Measurements from ENCODE around the gene TUBB4A.

The TUBB4A gene

DNA sequence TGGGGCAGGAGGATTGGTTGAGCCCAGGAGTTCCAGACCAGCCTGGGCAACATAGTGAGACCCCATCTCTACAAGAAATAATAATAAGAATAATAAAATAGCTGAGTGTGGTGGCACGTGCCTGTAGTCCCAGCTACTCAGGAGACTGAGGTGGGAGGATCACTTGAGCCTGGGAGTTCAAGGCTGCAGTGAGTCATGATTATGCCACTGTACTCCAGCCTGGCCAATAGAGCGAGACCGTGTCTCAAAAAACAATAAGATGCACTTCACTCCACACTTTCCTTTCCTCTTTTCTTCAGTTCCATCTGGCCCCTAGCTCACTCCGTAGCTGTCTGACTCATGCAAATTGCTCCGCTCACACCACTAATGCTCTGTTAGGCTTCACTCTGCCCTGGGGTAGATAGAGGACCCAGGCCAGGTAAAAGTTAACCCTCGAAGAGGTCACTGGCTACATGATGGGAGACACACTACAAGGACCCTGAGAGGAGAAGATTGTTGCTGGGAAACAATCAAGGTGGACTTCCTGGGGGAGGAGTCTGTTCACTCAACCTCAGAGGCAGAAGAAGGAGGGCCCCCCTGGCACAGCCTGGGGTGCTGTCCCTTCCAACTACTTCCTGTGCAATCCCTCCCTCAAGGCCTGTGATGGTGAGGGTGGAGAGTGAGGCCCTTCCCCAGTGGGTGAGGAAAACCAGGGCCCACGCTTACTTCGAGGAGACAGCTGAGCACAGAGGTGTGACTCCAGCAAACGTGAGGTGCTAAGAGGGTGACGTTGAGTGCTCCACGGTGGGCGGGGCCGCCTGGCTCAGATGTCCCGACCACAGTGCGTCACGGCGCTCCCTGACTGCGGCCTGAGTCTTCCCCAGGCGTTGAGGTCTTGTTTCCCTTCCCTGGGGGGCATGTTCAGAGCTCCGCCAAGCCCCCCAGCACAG, 19.9 kb upstream of the TUBB4A start:
- ATAC-seq: no peak

DNA sequence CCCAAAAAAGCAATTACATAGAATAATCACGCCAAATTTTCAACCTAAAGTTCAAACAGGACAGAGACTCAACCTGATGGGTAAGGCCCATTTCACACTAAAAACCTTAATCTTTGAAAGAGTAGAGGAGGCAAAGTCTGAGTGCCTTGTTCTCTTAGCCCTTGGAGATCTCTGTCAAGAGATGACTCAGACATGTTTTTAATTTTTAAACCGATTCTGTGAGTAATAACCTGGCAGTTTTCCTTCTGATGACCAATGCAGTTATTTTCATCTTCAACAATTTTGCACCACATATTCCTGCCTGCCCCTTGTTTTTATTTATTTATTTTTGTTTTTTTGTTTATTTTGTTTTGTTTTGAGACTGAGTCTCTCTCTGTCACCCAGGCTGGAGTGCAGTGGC, 17.2 kb upstream of the TUBB4A start:
- TF ChIP-seq ISL1 (CRISPR knock-in tag; IDR thresholded peaks at IDR 0.05) (no peak), BACH2 (CRISPR knock-in tag; IDR thresholded peaks at IDR 0.05; ENCODE audit: borderline replicate concordance) (no peak)
- ATAC-seq: no peak; the same call in 2 of the 3 replicates

More for the DNA sequence above, 19.9 kb upstream of the TUBB4A start:
- TF ChIP-seq, protein P1, sequence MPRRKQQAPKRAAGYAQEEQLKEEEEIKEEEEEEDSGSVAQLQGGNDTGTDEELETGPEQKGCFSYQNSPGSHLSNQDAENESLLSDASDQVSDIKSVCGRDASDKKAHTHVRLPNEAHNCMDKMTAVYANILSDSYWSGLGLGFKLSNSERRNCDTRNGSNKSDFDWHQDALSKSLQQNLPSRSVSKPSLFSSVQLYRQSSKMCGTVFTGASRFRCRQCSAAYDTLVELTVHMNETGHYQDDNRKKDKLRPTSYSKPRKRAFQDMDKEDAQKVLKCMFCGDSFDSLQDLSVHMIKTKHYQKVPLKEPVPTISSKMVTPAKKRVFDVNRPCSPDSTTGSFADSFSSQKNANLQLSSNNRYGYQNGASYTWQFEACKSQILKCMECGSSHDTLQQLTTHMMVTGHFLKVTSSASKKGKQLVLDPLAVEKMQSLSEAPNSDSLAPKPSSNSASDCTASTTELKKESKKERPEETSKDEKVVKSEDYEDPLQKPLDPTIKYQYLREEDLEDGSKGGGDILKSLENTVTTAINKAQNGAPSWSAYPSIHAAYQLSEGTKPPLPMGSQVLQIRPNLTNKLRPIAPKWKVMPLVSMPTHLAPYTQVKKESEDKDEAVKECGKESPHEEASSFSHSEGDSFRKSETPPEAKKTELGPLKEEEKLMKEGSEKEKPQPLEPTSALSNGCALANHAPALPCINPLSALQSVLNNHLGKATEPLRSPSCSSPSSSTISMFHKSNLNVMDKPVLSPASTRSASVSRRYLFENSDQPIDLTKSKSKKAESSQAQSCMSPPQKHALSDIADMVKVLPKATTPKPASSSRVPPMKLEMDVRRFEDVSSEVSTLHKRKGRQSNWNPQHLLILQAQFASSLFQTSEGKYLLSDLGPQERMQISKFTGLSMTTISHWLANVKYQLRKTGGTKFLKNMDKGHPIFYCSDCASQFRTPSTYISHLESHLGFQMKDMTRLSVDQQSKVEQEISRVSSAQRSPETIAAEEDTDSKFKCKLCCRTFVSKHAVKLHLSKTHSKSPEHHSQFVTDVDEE (CRISPR knock-in tag; IDR thresholded peaks at IDR 0.05): no peak
- TF ChIP-seq ZNF70 (CRISPR knock-in tag; IDR thresholded peaks at IDR 0.05): no peak
- TF ChIP-seq ARNTL (CRISPR knock-in tag; IDR thresholded peaks at IDR 0.05; ENCODE audit: borderline replicate concordance, low read depth): no peak
- TF ChIP-seq BACH2 (CRISPR knock-in tag; IDR thresholded peaks at IDR 0.05; ENCODE audit: borderline replicate concordance): no peak

DNA sequence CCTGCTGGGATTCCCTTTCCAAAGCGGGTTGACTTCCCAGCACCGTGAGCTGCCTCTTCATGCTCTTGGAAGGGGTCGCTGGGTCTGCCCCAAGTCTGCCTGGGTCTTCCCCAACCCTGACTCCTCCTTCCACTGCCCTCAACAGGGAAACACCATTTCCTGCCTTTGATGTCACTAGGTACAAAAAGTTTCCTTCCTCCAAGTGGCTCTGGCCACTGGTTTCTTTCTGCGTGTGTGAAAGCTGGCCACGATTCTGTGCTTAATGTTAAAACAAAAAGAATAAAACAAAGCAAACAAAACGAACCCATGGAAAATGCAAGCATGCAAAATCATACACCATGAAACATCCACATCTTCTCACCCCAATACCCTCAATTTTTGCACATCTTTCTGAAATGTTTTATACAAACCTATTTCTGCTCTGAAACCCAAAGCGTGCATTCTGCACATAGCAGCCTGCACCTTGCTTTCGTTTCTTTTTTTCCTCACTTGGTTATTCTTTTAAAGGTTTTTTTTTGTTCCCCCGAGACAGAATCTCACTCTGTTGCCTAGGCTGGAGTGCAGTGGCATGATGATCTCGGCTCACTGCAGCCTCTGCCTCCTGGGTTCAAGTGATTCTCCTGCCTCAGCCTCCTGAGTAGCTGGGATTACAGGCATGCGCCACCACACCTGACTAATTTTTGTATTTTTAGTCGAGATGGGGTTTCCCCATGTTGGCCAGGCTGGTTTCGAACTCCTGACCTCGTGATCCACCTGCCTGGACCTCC, 16.2 kb upstream of the TUBB4A start:
- TF ChIP-seq ZNF8 (CRISPR knock-in tag; IDR thresholded peaks at IDR 0.05) (no peak), RARB (CRISPR knock-in tag; IDR thresholded peaks at IDR 0.05) (no peak), ZFP3 (CRISPR knock-in tag; IDR thresholded peaks at IDR 0.05) (no peak), ESRRG (CRISPR knock-in tag; IDR thresholded peaks at IDR 0.05) (no peak), ZFP30 (CRISPR knock-in tag; IDR thresholded peaks at IDR 0.05) (no peak), CSDC2 (CRISPR knock-in tag; IDR thresholded peaks at IDR 0.05) (no peak), ZNF70 (CRISPR knock-in tag; IDR thresholded peaks at IDR 0.05) (no peak), SNAI2 (CRISPR knock-in tag; IDR thresholded peaks at IDR 0.05) (no peak), ISL1 (CRISPR knock-in tag; IDR thresholded peaks at IDR 0.05) (no peak), ARNTL (CRISPR knock-in tag; IDR thresholded peaks at IDR 0.05; ENCODE audit: borderline replicate concordance, low read depth) (no peak), BACH2 (CRISPR knock-in tag; IDR thresholded peaks at IDR 0.05; ENCODE audit: borderline replicate concordance) (no peak), TOX (CRISPR knock-in tag; IDR thresholded peaks at IDR 0.05; ENCODE audit: borderline replicate concordance) (no peak), ZNF565 (CRISPR knock-in tag; conservative IDR thresholded peaks at IDR 0.05; ENCODE audit: low read depth) (no peak), OSR1 (CRISPR knock-in tag; IDR thresholded peaks at IDR 0.05) (no peak), GLIS3 (CRISPR knock-in tag; IDR thresholded peaks at IDR 0.05) (no peak)

DNA sequence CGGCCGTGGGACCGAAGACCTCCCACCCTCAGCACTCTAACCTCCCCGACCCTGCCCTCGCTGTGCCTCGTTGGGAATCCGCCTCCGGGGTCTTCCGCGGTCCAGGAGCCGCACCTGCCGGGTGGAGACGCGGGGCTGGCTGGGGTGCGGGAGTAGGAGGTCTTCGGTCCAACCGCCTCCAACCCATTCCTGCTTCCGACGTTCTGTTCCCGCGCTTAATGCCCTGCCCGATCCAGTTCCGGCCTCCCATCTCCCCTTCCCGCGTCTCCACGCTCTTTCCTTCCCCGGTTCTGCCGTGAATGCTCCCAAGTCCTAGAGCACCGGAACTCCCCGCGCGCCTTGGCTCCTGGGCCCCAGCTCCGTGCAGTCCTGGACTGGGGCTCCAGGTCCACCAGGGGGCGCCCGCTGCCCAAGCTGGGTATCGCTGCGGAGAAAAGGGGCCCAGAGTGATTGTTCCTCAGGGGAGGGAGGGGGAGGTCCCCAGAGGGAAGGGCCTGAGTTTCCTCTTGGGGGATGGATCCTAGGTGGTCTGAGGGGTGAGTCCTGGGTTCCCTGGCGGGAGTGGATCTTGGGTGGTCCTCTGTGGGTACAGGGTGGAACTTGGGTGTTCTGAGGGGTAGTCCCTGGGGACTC, 14.7 kb upstream of the TUBB4A start:
- peak; percentile 94 for ATAC-seq
- TF ChIP-seq OSR1 (CRISPR knock-in tag; IDR thresholded peaks at IDR 0.05): no peak
- no peak for TF ChIP-seq ZC3H10 (CRISPR knock-in tag; IDR thresholded peaks at IDR 0.05)
- TF ChIP-seq GLIS3 (CRISPR knock-in tag; IDR thresholded peaks at IDR 0.05): no peak
- TF ChIP-seq, protein P1 (CRISPR knock-in tag; IDR thresholded peaks at IDR 0.05): no peak
- no peak for TF ChIP-seq ISL1 (CRISPR knock-in tag; IDR thresholded peaks at IDR 0.05)
- no peak for TF ChIP-seq CSDC2 (CRISPR knock-in tag; IDR thresholded peaks at IDR 0.05)
- no peak for TF ChIP-seq ARNTL (CRISPR knock-in tag; IDR thresholded peaks at IDR 0.05; ENCODE audit: borderline replicate concordance, low read depth)
- TF ChIP-seq TCF4 (CRISPR knock-in tag; IDR thresholded peaks at IDR 0.05; ENCODE audit: borderline replicate concordance): no peak
- TF ChIP-seq, protein P2, sequence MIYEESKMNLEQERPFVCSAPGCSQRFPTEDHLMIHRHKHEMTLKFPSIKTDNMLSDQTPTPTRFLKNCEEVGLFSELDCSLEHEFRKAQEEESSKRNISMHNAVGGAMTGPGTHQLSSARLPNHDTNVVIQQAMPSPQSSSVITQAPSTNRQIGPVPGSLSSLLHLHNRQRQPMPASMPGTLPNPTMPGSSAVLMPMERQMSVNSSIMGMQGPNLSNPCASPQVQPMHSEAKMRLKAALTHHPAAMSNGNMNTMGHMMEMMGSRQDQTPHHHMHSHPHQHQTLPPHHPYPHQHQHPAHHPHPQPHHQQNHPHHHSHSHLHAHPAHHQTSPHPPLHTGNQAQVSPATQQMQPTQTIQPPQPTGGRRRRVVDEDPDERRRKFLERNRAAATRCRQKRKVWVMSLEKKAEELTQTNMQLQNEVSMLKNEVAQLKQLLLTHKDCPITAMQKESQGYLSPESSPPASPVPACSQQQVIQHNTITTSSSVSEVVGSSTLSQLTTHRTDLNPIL (CRISPR knock-in tag; IDR thresholded peaks at IDR 0.05; ENCODE audit: low read depth): no peak
- TF ChIP-seq ZFP3 (CRISPR knock-in tag; IDR thresholded peaks at IDR 0.05): no peak
- TF ChIP-seq, protein P3, sequence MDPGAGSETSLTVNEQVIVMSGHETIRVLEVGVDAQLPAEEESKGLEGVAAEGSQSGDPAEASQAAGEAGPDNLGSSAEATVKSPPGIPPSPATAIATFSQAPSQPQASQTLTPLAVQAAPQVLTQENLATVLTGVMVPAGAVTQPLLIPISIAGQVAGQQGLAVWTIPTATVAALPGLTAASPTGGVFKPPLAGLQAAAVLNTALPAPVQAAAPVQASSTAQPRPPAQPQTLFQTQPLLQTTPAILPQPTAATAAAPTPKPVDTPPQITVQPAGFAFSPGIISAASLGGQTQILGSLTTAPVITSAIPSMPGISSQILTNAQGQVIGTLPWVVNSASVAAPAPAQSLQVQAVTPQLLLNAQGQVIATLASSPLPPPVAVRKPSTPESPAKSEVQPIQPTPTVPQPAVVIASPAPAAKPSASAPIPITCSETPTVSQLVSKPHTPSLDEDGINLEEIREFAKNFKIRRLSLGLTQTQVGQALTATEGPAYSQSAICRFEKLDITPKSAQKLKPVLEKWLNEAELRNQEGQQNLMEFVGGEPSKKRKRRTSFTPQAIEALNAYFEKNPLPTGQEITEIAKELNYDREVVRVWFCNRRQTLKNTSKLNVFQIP (CRISPR knock-in tag; IDR thresholded peaks at IDR 0.05; ENCODE audit: borderline replicate concordance, low read depth): no peak
- TF ChIP-seq, protein P4, sequence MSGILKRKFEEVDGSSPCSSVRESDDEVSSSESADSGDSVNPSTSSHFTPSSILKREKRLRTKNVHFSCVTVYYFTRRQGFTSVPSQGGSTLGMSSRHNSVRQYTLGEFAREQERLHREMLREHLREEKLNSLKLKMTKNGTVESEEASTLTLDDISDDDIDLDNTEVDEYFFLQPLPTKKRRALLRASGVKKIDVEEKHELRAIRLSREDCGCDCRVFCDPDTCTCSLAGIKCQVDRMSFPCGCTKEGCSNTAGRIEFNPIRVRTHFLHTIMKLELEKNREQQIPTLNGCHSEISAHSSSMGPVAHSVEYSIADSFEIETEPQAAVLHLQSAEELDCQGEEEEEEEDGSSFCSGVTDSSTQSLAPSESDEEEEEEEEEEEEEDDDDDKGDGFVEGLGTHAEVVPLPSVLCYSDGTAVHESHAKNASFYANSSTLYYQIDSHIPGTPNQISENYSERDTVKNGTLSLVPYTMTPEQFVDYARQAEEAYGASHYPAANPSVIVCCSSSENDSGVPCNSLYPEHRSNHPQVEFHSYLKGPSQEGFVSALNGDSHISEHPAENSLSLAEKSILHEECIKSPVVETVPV (CRISPR knock-in tag; IDR thresholded peaks at IDR 0.05): no peak
- TF ChIP-seq ESRRG (CRISPR knock-in tag; IDR thresholded peaks at IDR 0.05): no peak
- no peak for TF ChIP-seq TOX (CRISPR knock-in tag; IDR thresholded peaks at IDR 0.05; ENCODE audit: borderline replicate concordance)

More for the DNA sequence above, 16.2 kb upstream of the TUBB4A start:
- ATAC-seq: no peak

Data from SK-N-SH treated with all-trans-retinoic acid at 6 μM for 48 hours (cell line).